Upper lobe of left lung (tissue), 6 donors: Measurements from ENCODE around the gene CHST9. TPM values are rescaled to one million over a fixed set of nuclear protein-coding genes. Genes with fewer than 3 reads are reported as not detected.
A peak's percentile ranks its signal among the peaks of the same experiment; 100 is the strongest.

ENCODE experiments used
- ATAC-seq, 2 donors: fragments of 200-7000 bp; cut with Tn5 transposase; one replicate each; pipeline ENCODE4 v1.9.1; 2022; ENCODE audit warnings: mild to moderate bottlenecking in 2 of 2, moderate library complexity in 2 of 2; ENCODE audit not compliant: low FRiP score in 2 of 2
- DNase-seq, 2 donors: peaks; one replicate each; pipeline ENCODE4 v3.0.0-alpha.2; 2019 to 2020
- H3K27ac ChIP-seq, 4 donors: fragments of 200-600 bp; sonication (generic); one replicate each; pipeline ENCODE4 v1.5.1; 2016 to 2019
- H3K27me3 ChIP-seq, 4 donors: fragments of 200-600 bp; sonication (generic); one replicate each; pipeline ENCODE4 v1.5.1; 2017 to 2019
- H3K36me3 ChIP-seq, 4 donors: fragments of 200-600 bp; sonication (generic); one replicate each; pipeline ENCODE4 v1.5.1; 2016 to 2019
- H3K4me1 ChIP-seq, 4 donors: fragments of 200-600 bp; sonication (generic); one replicate each; pipeline ENCODE4 v1.5.1; 2018 to 2019
- H3K4me3 ChIP-seq, 4 donors: fragments of 200-600 bp; sonication (generic); one replicate each; pipeline ENCODE4 v1.5.1; 2017 to 2019; ENCODE audit warnings: mild to moderate bottlenecking in 2 of 4, moderate library complexity in 1 of 4
- H3K9me3 ChIP-seq, 4 donors: fragments of 200-600 bp; sonication (generic); one replicate each; pipeline ENCODE4 v1.5.1; 2018 to 2019
- EP300 ChIP-seq, 4 donors: sonication (generic); formaldehyde crosslinking; IDR thresholded peaks; one replicate each; pipeline ENCODE4 v1.5.1; 2017; ENCODE audit warnings: antibody characterized with exemption in 4 of 4, control low read depth in 2 of 4
- POLR2A ChIP-seq, 4 donors: fragments of 450-650 bp; IDR thresholded peaks; one replicate each; pipeline ENCODE4 v1.5.1; 2016 to 2017; ENCODE audit warnings: antibody characterized with exemption in 4 of 4, mild to moderate bottlenecking in 2 of 4
- POLR2AphosphoS5 ChIP-seq, 2 donors: sonication (generic); formaldehyde crosslinking; IDR thresholded peaks; one replicate each; pipeline ENCODE4 v1.5.1; 2017; ENCODE audit warnings: antibody characterized with exemption in 2 of 2
- whole genome bisulfite sequencing, 2 donors: methylation state at CpG; one replicate each; pipeline ENCODE4 v1.1.5; 2017 to 2018; 5-methylcytosine and 5-hydroxymethylcytosine counted together
- total RNA-seq, 6 donors: library from RNA; depleted of rRNA in 4 of 6; stranded (reverse); fragments of >200 nt in 4 of 6; gene quantifications; one replicate each; pipeline versions ENCODE4 v1.1.0 to v1.2.1, GENCODE V29; 2016 to 2021
- TF ChIP-seq, protein P1 (sequence below), 6 experiments: fragments of 450-650 bp in 4 of 6; fragments of 200-600 bp in 2 of 6; sonication (generic) in 2 of 6; IDR thresholded peaks; one replicate each; pipeline ENCODE4 v1.5.1; 2016 to 2019; ENCODE audit warnings: antibody characterized with exemption in 6 of 6
- donor health status: DM: no; HTN: no; CAD: no; lungs with moderate emphysema.
- donor health status: DM: no; HTN: yes; CAD: no; lungs with severe emphysema.

Gene CHST9
- total RNA-seq, 6 donors from 2014 or later, result 0.20 to 44.9 (median 2.1) TPM

DNA sequence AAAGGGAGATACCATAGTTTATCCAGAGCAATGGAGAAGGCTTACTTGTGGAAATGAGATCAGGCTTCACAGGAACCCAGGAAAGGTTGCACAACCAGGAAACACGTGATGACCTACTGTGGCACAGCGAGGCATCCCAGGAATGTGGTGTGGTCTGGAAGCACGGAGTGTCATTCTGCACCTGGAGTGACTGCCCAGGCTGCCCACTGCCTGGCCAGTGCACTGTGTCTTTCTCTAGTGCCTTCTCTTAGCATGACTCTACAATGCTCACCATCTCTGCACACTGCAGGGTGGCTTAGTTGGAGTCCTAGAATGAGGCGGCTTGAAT lies 48.9 kb downstream of the CHST9 start:
- ATAC-seq (peak; percentile 40 to 73), DNase-seq (peak; percentile 2 to 68)
- Histone ChIP-seq H3K4me1 (no peaks in the 10 kb centered on the region), H3K36me3 (no peaks in the 10 kb centered on the region), H3K9me3 (no peaks in the 10 kb centered on the region), H3K27ac (no peak overlapping the region), H3K27me3 (no peaks in the 10 kb centered on the region), H3K4me3 (no peak overlapping the region)
- TF ChIP-seq EP300 (IDR thresholded peaks at IDR 0.05) (no peak), POLR2AphosphoS5 (IDR thresholded peaks at IDR 0.05) (no peak), POLR2A (IDR thresholded peaks at IDR 0.05) (no peak)
- TF ChIP-seq, protein P1, sequence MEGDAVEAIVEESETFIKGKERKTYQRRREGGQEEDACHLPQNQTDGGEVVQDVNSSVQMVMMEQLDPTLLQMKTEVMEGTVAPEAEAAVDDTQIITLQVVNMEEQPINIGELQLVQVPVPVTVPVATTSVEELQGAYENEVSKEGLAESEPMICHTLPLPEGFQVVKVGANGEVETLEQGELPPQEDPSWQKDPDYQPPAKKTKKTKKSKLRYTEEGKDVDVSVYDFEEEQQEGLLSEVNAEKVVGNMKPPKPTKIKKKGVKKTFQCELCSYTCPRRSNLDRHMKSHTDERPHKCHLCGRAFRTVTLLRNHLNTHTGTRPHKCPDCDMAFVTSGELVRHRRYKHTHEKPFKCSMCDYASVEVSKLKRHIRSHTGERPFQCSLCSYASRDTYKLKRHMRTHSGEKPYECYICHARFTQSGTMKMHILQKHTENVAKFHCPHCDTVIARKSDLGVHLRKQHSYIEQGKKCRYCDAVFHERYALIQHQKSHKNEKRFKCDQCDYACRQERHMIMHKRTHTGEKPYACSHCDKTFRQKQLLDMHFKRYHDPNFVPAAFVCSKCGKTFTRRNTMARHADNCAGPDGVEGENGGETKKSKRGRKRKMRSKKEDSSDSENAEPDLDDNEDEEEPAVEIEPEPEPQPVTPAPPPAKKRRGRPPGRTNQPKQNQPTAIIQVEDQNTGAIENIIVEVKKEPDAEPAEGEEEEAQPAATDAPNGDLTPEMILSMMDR (IDR thresholded peaks at IDR 0.05), result no peak
- WGBS, 2 donors, result 52 to 60% methylated on average over 4 of the region's 4 CpGs

DNA sequence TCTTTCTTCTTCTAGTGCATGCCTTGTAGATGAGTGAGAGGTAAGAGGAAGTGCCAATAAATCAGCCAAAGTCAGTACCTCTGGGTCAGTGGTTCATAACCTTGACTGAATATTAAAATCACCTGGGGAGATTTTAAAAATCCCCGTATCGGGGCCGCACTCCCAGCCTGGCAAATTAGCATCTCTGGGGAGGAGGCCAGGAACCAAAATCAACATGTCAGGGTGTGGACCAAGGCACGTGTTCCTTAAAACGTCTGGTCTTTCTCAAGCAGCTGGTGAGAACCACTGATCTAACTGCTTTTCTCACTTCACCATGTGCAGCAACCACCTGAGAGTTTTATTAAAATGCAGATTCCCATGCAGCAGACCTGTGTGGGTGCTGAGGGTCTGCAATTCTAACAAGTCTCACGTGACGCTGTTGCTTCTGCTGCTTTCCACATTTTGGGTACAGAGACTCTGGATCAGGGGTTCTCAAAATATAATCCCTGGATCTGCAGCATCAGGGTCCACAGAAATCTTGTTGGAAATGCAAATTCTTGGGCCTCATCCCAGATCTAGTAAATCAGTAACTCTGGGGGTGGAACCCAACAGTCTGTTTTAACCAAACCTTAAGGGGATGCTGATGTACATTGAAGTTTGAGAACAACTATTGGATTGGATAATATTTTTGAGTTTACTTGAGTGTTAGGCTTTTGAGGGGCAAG lies 49.5 kb downstream of the CHST9 start:
- H3K27ac ChIP-seq, result no peak overlapping the region
- H3K4me3 ChIP-seq, result no peak overlapping the region
- ATAC-seq (no peak), DNase-seq (no peak)
- WGBS, 2 donors, result 54 to 61% methylated on average over 7 of the region's 7 CpGs
- H3K4me1 ChIP-seq, result no peaks in the 10 kb centered on the region
- no peaks in the 10 kb centered on the region for H3K27me3 ChIP-seq
- H3K9me3 ChIP-seq, result no peaks in the 10 kb centered on the region
- no peaks in the 10 kb centered on the region for H3K36me3 ChIP-seq
- TF ChIP-seq POLR2A (IDR thresholded peaks at IDR 0.05) (no peak), EP300 (IDR thresholded peaks at IDR 0.05) (no peak), POLR2AphosphoS5 (IDR thresholded peaks at IDR 0.05) (no peak)
- TF ChIP-seq, protein P1 (IDR thresholded peaks at IDR 0.05), result no peak

DNA sequence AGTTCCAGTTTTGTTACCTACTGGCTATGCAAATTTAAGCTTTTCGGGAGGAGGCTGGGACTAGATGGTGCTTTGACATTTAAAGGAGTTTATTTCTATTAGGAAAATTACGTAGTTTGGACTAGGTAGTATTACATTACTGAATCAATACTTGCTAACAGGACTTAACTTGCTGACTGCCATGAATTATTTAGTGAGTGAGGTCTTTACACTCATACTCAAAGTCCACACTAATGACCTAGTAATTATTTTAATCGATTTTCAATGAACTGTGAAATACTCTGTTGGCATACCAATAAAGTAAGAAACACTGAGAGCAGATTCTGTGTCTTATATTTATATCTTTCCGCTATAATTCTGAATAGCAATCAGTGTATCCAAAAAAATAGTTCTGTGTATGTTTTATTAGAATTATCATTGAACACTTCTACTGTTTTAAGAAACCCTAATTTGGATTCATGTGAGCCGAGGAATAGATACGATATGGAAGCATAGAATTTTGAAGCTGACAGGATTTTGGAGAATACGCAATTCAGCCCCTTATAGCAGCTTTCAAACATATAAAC lies 55.0 kb downstream of the CHST9 start:
- no peaks in the 10 kb centered on the region for H3K36me3 ChIP-seq
- H3K4me1 ChIP-seq, result no peaks in the 10 kb centered on the region
- DNase-seq (no peak), ATAC-seq (no peak)
- no peak for TF ChIP-seq POLR2A (IDR thresholded peaks at IDR 0.05)
- no peak for TF ChIP-seq POLR2AphosphoS5 (IDR thresholded peaks at IDR 0.05)
- no peak for TF ChIP-seq EP300 (IDR thresholded peaks at IDR 0.05)
- TF ChIP-seq, protein P1 (IDR thresholded peaks at IDR 0.05), result no peak
- H3K9me3 ChIP-seq, result no peaks in the 10 kb centered on the region
- no peaks in the 10 kb centered on the region for H3K27me3 ChIP-seq
- no peak overlapping the region for H3K4me3 ChIP-seq
- 73 to 74% methylated on average over 7 of the region's 7 CpGs for WGBS, 2 donors
- no peak overlapping the region for H3K27ac ChIP-seq

DNA sequence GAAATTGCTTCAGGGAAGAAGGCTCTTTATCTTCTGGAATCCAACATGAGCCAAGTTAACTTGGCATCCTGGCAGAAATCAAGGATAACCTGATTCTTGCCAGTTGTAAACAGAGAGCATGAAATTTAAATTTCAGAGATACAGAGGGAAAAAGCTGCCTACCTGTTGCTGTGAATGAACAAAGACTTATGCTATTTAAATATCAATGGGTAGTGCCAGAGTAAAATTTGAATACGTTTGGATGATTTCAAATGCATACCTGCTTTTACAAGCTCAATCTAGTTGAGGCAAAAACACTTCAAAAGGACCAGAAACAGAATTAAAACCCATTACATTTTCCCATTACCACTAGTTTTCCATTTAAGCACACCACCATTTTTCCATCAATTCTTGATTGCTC lies 60.9 kb downstream of the CHST9 start:
- no peaks in the 10 kb centered on the region for H3K9me3 ChIP-seq
- H3K27ac ChIP-seq, result no peak overlapping the region
- TF ChIP-seq POLR2A (IDR thresholded peaks at IDR 0.05) (no peak), EP300 (IDR thresholded peaks at IDR 0.05) (no peak), POLR2AphosphoS5 (IDR thresholded peaks at IDR 0.05) (no peak)
- TF ChIP-seq, protein P1 (IDR thresholded peaks at IDR 0.05), result no peak
- ATAC-seq (no peak), DNase-seq (no peak)
- no peaks in the 10 kb centered on the region for H3K36me3 ChIP-seq
- H3K27me3 ChIP-seq, result no peaks in the 10 kb centered on the region
- no peaks in the 10 kb centered on the region for H3K4me1 ChIP-seq
- 33 to 48% methylated on average over 1 of the region's 1 CpG for WGBS, 2 donors
- no peak overlapping the region for H3K4me3 ChIP-seq

DNA sequence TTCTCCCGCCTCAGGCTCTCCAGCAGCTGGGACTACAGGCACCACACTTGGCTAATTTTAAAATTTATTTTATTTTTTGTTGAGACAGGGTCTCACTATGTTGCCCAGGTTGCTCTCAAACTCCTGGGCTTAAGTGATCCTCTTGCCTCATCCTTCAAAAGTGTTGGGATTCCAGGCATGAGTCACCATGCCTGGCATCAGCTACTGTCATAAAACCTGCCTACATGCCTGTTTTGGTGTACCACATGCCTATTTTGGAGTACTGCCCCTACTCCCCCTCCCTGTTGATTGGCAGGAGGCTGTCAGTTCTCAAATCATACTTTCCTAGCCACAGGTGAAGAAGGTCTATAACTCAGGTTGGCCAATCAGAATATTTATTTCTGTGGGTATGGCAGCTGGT lies 64.0 kb downstream of the CHST9 start:
- TF ChIP-seq, protein P1 (IDR thresholded peaks at IDR 0.05), result no peak
- TF ChIP-seq POLR2AphosphoS5 (IDR thresholded peaks at IDR 0.05) (no peak), EP300 (IDR thresholded peaks at IDR 0.05) (no peak), POLR2A (IDR thresholded peaks at IDR 0.05) (no peak)
- Histone ChIP-seq H3K4me3 (no peak overlapping the region), H3K27ac (no peak overlapping the region), H3K36me3 (no peaks in the 10 kb centered on the region), H3K27me3 (no peaks in the 10 kb centered on the region), H3K4me1 (no peaks in the 10 kb centered on the region), H3K9me3 (no peaks in the 10 kb centered on the region)
- WGBS, 2 donors, result 83 to 88% methylated on average over 1 of the region's 1 CpG
- no peak for DNase-seq
- no peak for ATAC-seq
